CD14-positive monocyte (primary cell): ENCODE data around the gene SHQ1. TPM values are rescaled to one million over a fixed set of nuclear protein-coding genes. Genes with fewer than 3 reads are reported as not detected.

Source experiments
- DNase-seq, 3 donors: peaks; one replicate each; pipeline ENCODE4 v3.0.0-alpha.2; 2011 to 2022
- H2AFZ ChIP-seq: 2 replicates; pipeline ENCODE4 v1.6.0; 2012; ENCODE audit warnings: mild to moderate bottlenecking, low read depth, low read length, inconsistent platforms; ENCODE audit not compliant: insufficient read depth, poor library complexity, severe bottlenecking
- H3K27ac ChIP-seq, 2 donors: 1 replicate in 1 of 2; 2 replicates in 1 of 2; pipeline ENCODE4 v1.5.1; 2012 to 2013; ENCODE audit warnings: low read length in 2 of 2, control low read depth in 1 of 2, inconsistent platforms in 1 of 2, low read depth in 1 of 2, mild to moderate bottlenecking in 1 of 2
- H3K27me3 ChIP-seq, 2 donors: one replicate each; pipeline versions ENCODE4 v1.6.0 to v1.6.1; 2011 to 2013; ENCODE audit warnings: low read length in 2 of 2; ENCODE audit not compliant: control insufficient read depth in 2 of 2, insufficient read depth in 2 of 2
- H3K36me3 ChIP-seq, 2 donors: replicated peaks in 1 of 2; 1 replicate in 1 of 2; 2 replicates in 1 of 2; pipeline versions ENCODE4 v1.5.1 to v1.6.1; 2012 to 2013; ENCODE audit warnings: low read length in 2 of 2, control low read depth in 1 of 2, inconsistent platforms in 1 of 2, mild to moderate bottlenecking in 1 of 2; ENCODE audit not compliant: insufficient read depth in 2 of 2, control insufficient read depth in 1 of 2
- H3K4me1 ChIP-seq, 2 donors: 1 replicate in 1 of 2; 2 replicates in 1 of 2; pipeline versions ENCODE4 v1.5.1 to v1.6.1; 2012 to 2013; ENCODE audit warnings: low read length in 2 of 2, control low read depth in 1 of 2, inconsistent platforms in 1 of 2, mild to moderate bottlenecking in 1 of 2, moderate library complexity in 1 of 2; ENCODE audit not compliant: insufficient read depth in 2 of 2, control insufficient read depth in 1 of 2
- H3K4me2 ChIP-seq: replicated peaks from 2 replicates; pipeline ENCODE3; 2012; ENCODE audit warnings: low read length, moderate library complexity, mild to moderate bottlenecking; ENCODE audit not compliant: poor library complexity, severe bottlenecking; ENCODE audit errors: extremely low read depth
- H3K4me3 ChIP-seq, 3 experiments: fragments of 200-600 bp in 1 of 3; sonication (generic) in 1 of 3; replicated peaks in 1 of 3; 1 replicate in 2 of 3; 2 replicates in 1 of 3; pipeline ENCODE4 v1.5.1; 2011 to 2013; ENCODE audit warnings: low read length in 3 of 3, mild to moderate bottlenecking in 3 of 3, control low read depth in 2 of 3, low read depth in 2 of 3, inconsistent platforms in 1 of 3, moderate library complexity in 1 of 3
- H3K79me2 ChIP-seq: 2 replicates; pipeline ENCODE4 v1.6.0; 2012; ENCODE audit warnings: mild to moderate bottlenecking, control low read depth, inconsistent platforms, low read length, moderate library complexity; ENCODE audit not compliant: insufficient read depth
- H3K9ac ChIP-seq: 2 replicates; pipeline ENCODE4 v1.6.0; 2017; ENCODE audit warnings: low read length, mild to moderate bottlenecking; ENCODE audit not compliant: insufficient read depth, poor library complexity, severe bottlenecking
- H3K9me3 ChIP-seq, 2 donors: replicated peaks in 1 of 2; 1 replicate in 1 of 2; 2 replicates in 1 of 2; pipeline versions ENCODE4 v1.5.1 to v1.6.1; 2012 to 2013; ENCODE audit warnings: low read length in 2 of 2, control low read depth in 1 of 2; ENCODE audit not compliant: control insufficient read depth in 1 of 2, insufficient read depth in 1 of 2
- H4K20me1 ChIP-seq: 2 replicates; pipeline ENCODE4 v1.6.0; 2012; ENCODE audit warnings: mild to moderate bottlenecking, low read length, control low read depth, moderate library complexity; ENCODE audit not compliant: insufficient read depth
- H3K27ac Mint-ChIP-seq, 7 donors: one replicate each; pipeline ENCODE4 v1.8.0; 2020; ENCODE audit warnings: mild to moderate bottlenecking in 7 of 7, mixed read lengths in 7 of 7, moderate library complexity in 6 of 7, inconsistent platforms in 2 of 7
- H3K27me3 Mint-ChIP-seq, 3 donors: one replicate each; pipeline ENCODE4 v1.8.0; 2021 to 2022; ENCODE audit warnings: low read depth in 3 of 3, mild to moderate bottlenecking in 3 of 3, mixed read lengths in 3 of 3, moderate library complexity in 3 of 3, inconsistent platforms in 1 of 3
- H3K36me3 Mint-ChIP-seq, 2 donors: one replicate each; pipeline ENCODE4 v1.8.0; 2020; ENCODE audit warnings: mixed read lengths in 2 of 2, inconsistent platforms in 1 of 2, mild to moderate bottlenecking in 1 of 2
- H3K4me1 Mint-ChIP-seq: one replicate; pipeline ENCODE4 v1.8.0; 2020; ENCODE audit warnings: mild to moderate bottlenecking, mixed read lengths
- H3K4me3 Mint-ChIP-seq, 2 donors: one replicate each; pipeline ENCODE4 v1.8.0; 2020; ENCODE audit warnings: mild to moderate bottlenecking in 2 of 2, mixed read lengths in 2 of 2, moderate library complexity in 1 of 2
- H3K9me3 Mint-ChIP-seq, 7 donors: one replicate each; pipeline ENCODE4 v1.8.0; 2020 to 2022; ENCODE audit warnings: mixed read lengths in 7 of 7, mild to moderate bottlenecking in 6 of 7, moderate library complexity in 6 of 7, inconsistent platforms in 2 of 7
- WGBS: methylation state at CpG from one replicate; pipeline ENCODE4 v1.1.5; 2013; ENCODE audit warnings: missing lambda C conversion rate; ENCODE audit not compliant: insufficient coverage; 5-methylcytosine and 5-hydroxymethylcytosine counted together
- intact Hi-C, 2 donors: fragments of 100-400 bp; cut with micrococcal nuclease; formaldehyde crosslinking; loops; one replicate each; pipeline versions ENCODE4 v1.15.0 to v1.15.1; 2023
- polyA plus RNA-seq, 3 donors: library from polyadenylated mRNA; depleted of rRNA in 1 of 3; unstranded in 2 of 3; stranded (reverse) in 1 of 3; fragments of 300-500 nt in 2 of 3; fragments of >200 nt in 1 of 3; fragmentation: Illumina TruSeq in 2 of 3; gene quantifications; 1 replicate in 2 of 3; 2 replicates in 1 of 3; pipeline ENCODE4 v1.2.3, GENCODE V29; 2012 to 2021
- TF ChIP-seq, protein P1 (sequence below): fragments of 200-600 bp; IDR thresholded peaks from one replicate; pipeline ENCODE4 v1.8.0; 2022; ENCODE audit warnings: antibody characterized with exemption, mild to moderate bottlenecking

Gene SHQ1
- polyA plus RNA-seq, 3 donors, result 3.5 to 31.6 (median 8.2) TPM

DNA sequence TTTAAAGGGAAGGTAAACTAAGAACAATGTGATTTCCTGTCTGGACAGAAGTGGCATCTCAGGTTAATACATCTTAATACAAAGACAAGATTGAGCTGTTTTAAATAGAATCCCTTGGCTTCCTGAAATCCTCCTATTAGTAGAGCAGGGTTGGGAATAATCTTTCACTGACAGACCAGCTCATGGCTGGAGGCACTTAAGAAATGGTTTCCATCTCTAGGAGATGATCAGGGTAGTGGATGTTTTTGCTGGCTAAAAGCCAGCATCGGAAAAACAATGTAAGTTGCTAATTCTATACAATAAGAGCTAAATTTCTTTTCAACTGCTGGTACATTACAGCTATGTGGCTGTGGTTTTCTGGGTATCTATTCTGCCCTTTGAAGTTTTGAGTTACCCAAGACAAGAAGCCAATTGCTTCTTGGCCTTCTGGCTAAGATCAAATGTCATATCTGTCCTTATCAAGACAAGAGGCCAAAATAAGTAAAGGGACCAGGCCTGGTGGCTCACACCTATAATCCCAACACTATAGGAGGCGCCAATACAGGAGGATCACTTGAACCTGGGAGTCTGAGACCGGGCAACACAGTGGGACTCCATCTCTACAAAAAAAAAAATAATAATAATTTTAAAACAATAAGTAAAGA is 49.6 kb downstream of the SHQ1 start:
- peaks cover 17 to 30% of the 10 kb centered on the region in 2 donors for H3K36me3 Mint-ChIP-seq
- no peak overlapping the region for H3K27ac ChIP-seq
- no peak overlapping the region for H3K27ac Mint-ChIP-seq
- H3K27me3 Mint-ChIP-seq, result peaks cover 0 to 1% (median 0%) of the 10 kb centered on the region in 3 donors
- DNase-seq, result no peak
- no peak overlapping the region for H3K9ac ChIP-seq
- no peaks in the 10 kb centered on the region for H3K79me2 ChIP-seq
- peaks cover 0 to 13% of the 10 kb centered on the region in 2 donors for H3K36me3 ChIP-seq
- no peak overlapping the region for H3K4me3 Mint-ChIP-seq
- no peak overlapping the region for H3K4me3 ChIP-seq
- no CpG with 5 or more reads among the region's 3 CpGs for WGBS
- H3K4me1 ChIP-seq, result no peaks in the 10 kb centered on the region
- H3K4me2 ChIP-seq, result no peak overlapping the region
- TF ChIP-seq, protein P1, sequence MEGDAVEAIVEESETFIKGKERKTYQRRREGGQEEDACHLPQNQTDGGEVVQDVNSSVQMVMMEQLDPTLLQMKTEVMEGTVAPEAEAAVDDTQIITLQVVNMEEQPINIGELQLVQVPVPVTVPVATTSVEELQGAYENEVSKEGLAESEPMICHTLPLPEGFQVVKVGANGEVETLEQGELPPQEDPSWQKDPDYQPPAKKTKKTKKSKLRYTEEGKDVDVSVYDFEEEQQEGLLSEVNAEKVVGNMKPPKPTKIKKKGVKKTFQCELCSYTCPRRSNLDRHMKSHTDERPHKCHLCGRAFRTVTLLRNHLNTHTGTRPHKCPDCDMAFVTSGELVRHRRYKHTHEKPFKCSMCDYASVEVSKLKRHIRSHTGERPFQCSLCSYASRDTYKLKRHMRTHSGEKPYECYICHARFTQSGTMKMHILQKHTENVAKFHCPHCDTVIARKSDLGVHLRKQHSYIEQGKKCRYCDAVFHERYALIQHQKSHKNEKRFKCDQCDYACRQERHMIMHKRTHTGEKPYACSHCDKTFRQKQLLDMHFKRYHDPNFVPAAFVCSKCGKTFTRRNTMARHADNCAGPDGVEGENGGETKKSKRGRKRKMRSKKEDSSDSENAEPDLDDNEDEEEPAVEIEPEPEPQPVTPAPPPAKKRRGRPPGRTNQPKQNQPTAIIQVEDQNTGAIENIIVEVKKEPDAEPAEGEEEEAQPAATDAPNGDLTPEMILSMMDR, result no peak
- H3K27me3 ChIP-seq, result no peaks in the 10 kb centered on the region
- peaks cover 0 to 2% (median 0%) of the 10 kb centered on the region in 7 donors for H3K9me3 Mint-ChIP-seq
- no peaks in the 10 kb centered on the region for H3K9me3 ChIP-seq
- intact Hi-C loops, result no loop called here
- no peak overlapping the region for H2AFZ ChIP-seq
- H3K4me1 Mint-ChIP-seq, result no peaks in the 10 kb centered on the region
- H4K20me1 ChIP-seq, result no peaks in the 10 kb centered on the region

DNA sequence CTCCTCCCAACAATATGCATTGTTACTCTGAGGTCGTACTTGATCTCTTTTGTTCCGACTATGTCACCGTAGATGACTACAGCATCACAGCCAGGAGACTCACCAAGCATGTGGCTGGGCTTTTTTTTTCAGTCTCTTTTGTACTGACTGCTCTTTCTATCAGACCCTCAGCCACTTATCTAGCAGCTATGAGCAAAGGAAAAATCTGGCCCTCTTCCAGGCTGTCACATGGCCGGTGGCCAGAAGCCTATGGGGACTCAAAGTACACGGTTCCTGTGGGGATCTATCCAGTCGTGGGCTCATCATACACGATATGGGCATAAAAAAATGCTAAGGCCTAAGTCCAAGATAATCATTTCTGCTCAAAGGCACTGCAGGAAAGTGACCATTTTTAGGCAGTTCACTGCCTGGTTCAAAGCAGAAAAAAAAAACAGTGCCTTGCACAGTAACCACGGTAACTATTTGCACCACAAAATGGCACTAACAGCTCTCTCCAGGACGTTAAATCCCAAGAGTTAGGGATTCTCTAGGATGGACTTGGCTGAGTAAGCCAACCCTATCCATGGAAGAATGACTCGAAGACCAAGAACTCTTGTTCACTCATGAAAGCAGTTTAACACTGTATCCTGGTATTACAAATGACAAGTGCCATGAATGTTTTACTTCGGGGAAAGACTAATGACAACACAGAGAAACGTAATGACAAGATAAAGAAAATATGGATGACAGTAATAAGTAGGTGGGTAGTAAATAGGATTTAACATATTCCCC is 50.3 kb downstream of the SHQ1 start:
- Histone ChIP-seq H3K79me2 (no peaks in the 10 kb centered on the region), H3K27ac (no peak overlapping the region), H2AFZ (no peak overlapping the region), H3K4me1 (no peaks in the 10 kb centered on the region), H3K4me2 (no peak overlapping the region), H4K20me1 (no peaks in the 10 kb centered on the region), H3K4me3 (no peak overlapping the region), H3K9ac (no peak overlapping the region), H3K9me3 (no peaks in the 10 kb centered on the region), H3K27me3 (no peaks in the 10 kb centered on the region), H3K36me3 (peaks cover 0 to 8% of the 10 kb centered on the region in 2 donors)
- intact Hi-C loops, result no loop called here
- Mint-ChIP-seq H3K27ac (no peak overlapping the region), H3K27me3 (peaks cover 0 to 1% (median 0%) of the 10 kb centered on the region in 3 donors), H3K36me3 (peaks cover 18 to 32% of the 10 kb centered on the region in 2 donors), H3K9me3 (peaks cover 0 to 2% (median 0%) of the 10 kb centered on the region in 7 donors), H3K4me1 (no peaks in the 10 kb centered on the region), H3K4me3 (no peak overlapping the region)
- WGBS, result 79% methylated on average over 7 of the region's 12 CpGs
- DNase-seq, result no peak
- TF ChIP-seq, protein P1, result no peak
